HG03354 (cell line): ENCODE measurements around the gene MADD.
A peak's percentile ranks its signal among the peaks of the same experiment; 100 is the strongest.

Experiments
- ATAC-seq: cut with Tn5 transposase; IDR thresholded peaks from one replicate; pipeline ENCODE4 v1.9.1; 2021; ENCODE audit warnings: mild to moderate bottlenecking; ENCODE audit not compliant: unreplicated experiment, poor library complexity, severe bottlenecking

Gene MADD

DNA sequence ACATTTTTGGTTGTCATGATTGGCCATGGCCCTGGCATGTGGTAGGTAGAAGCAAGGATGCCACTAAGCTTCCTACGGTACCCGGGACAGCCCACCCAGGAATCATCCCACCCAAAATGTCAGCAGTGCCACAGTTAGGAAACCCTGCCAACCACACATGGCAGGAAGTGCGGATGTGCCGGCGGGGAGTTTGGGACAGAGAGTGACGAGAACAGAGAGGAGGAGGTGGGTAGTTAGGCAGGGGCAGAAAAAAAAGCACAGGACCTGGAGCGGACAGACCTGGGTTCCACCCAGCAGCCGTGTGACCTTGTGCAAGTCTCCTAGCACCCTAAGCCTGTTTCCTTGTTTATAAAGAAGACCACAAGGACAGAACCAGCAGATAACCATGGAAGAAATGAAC is 105.1 kb downstream of the MADD start:
- ATAC-seq: no peak

DNA sequence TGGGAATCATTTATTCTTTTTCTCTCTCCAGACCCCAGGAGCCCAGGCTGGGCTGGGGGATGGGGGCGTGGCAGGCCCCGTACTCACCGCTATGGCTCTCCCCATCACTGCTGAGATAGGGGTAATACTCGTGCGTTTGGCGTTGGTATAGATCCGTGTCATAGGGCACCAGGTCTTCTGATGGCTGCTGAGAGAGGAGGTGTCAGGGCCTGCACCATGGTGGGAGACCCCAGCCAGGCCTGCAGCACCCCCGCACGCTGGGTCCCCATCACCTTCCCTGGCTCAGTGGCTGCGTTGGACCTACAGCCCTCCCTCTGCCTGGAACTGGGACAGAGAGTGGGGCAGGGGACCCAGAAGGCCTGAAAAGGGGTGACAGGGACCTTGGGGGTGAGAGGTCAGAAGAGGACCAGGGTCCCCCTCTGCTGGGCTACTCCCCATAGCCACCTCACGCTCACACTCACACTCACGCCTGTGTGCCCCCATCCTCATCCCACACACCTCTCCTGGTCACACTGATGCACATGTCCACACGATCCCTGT is 105.7 kb downstream of the MADD start:
- ATAC-seq: no peak

DNA sequence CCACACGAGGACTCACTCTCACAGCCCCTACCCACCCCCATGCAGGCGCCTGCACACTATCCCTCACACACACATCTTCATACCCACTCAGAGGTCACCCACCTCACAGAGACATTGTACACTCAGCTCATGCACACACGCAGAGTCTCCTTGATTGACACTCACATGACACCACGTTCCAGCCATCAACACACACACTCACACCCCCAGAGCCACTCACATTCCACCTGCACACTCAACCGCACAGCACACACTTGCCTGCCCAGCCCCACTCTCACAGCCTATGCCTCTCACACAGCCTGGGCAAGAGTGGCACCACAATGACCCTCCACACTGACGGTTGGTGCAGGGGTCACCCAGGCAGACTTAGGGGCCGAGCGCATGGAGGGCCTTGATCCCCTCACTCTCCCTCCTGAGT is 106.2 kb downstream of the MADD start:
- no peak for ATAC-seq

DNA sequence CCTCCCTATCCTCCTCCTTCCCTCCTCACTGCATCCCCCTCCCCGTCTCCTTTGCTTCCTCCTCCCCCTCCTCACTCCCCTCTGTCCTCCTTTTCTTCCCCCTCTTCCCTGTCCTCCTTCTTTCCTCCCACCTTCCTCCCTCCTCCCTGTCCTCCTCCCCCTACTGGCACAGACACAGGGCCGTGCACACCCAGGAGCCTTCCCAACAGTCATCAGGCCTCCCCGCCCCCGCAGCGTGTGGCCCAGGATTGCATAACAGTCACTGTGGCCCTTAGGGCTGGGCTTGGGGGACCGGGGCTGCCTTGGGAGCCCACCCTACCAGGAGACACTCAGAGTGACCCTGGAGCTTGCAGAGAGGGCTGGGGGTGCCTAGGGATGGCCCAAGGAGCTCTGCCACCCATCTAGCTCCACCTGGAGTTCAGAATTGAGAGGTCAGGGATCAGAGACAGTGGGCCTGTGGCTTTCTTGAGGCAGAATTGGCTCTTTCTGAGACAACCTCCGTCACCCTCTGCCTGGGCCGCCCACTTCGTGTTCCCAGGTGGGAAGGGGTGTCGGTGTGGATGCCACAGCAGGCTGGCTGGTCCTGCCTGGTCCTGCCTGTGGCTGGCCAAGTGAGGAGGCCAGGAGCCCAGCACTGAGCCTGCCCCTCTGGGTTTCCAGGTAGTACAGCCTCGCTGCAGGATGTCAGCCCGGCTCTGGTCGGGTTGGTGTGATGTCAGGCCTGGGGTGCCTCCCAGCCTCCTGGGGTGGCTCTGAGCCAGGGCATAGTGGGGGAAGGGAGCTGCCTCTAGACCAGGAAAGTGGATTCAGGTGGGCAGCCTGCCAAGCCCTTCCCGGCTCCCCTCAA is 106.8 kb downstream of the MADD start:
- ATAC-seq: peak; percentile 43

DNA sequence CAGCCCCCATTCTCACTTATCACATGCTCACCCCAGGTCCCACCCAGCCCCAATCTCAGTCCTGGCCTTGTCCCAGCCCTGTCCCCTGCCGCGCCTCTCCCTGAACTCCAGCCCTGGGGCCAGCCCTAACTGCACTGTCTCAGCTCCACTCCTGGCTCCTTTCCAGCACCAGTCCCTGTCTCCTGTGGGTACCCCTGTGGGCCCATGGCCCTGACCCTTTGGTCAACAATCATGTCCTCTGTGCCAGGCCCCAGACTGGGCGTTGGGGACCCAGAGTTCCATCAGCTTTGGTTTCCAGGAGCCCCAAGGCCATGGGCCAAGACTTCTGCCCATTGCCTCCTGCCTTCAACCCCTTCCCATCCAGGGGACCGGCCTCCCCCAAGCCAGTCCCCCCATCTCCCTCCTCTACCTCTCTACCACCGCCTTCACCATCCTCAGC is 107.7 kb downstream of the MADD start:
- peak; percentile 18 for ATAC-seq

DNA sequence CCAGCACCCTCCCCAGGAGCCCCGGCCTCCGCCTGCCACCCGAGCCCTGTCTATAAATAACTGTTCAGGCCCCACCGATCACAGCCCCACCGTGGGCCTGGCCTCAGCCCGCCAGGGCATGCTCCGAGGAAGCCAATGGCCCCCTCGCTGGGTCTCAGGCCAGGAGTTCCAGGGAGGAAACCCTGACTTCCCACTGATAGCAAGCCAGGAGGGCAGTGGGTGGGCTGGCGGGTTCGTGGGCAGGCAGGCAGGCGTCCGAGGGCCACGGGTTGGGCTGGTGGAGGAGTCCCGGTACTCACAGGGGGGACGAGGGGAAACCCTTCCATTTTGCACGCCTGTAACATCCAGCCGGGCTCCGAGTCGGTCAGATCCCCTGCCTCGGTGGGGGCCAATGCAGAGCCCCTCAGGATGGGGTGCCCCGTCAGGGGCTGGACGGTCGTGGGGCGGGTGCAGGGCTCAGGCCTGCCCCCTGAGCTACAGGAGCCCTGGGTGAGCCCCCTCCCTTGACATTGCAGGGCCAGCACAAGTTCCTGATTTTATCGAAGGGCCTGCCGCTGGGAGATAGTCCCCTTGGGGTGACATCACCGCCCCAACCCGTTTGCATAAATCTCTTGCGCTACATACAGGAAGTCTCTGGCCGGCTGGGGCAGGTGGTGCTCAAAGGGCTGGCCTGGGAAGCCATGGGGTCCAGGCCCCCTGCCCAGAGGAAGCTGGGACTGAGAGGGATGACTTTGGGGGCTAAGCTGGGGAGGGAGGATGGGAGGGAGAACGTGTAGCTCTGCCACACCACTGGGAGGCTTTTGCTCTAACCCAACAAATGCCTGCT is 108.3 kb downstream of the MADD start, which contains the start of gene SPI1:
TSS of gene SPI1 (minus strand) at position 538 of the 826 bp plus-strand sequence. CDS start at position 344, 194 bp downstream.
- ATAC-seq: peak; percentile 87

DNA sequence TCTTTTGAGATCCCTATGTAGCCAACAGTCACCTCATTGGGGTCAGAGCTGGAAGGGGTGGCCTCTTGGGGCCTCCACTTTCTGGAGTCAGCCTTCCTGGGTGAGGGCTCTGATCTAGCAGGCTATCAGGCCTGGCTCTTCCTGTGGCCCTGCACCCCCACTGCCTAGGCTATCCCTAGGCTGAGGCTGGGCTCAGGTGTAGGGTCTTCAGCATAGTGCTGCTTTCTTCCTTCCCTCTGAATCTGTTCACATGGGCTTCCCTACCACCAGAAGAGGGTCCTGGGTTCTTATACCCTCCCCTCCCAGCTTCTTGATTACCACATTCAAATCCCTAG is 108.9 kb downstream of the MADD start:
- peak; percentile 13 for ATAC-seq

DNA sequence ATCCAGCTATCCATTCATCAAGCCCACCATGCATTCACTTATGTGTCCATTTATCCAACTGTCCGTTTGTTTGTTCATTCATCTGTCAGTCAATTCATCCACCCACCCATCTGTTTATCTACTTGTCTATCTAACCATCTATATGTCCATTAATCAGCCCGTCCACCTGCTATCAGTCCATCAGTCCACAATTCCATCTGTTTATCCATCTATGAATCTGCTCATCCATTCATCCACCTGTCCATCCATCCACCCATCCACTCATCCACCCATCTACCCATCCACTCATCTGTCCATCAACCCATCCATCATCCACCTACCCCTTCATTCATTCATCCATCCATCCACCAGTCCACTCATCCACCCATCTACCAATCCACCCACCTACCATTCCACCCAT is 109.4 kb downstream of the MADD start:
- no peak for ATAC-seq
